Heart left ventricle (tissue), 16 donors: Measurements from ENCODE around the gene DNAJC25. TPM values are rescaled to one million over a fixed set of nuclear protein-coding genes. Genes with fewer than 3 reads are reported as not detected.

Source experiments
- ATAC-seq, 4 donors: fragments of 200-7000 bp; cut with Tn5 transposase; one replicate each; pipeline ENCODE4 v1.9.1; 2020 to 2022; ENCODE audit warnings: moderate library complexity in 4 of 4, mild to moderate bottlenecking in 3 of 4, moderate number of reproducible peaks in 1 of 4
- DNase-seq, 5 donors: peaks; one replicate each; pipeline ENCODE4 v3.0.0-alpha.2; 2020
- H3K27ac ChIP-seq, 12 donors: fragments of 200-600 bp; sonication (generic) in 4 of 12; one replicate each; pipeline versions ENCODE4 v1.5.0 to v1.8.0; 2016 to 2022; ENCODE audit warnings: mild to moderate bottlenecking in 2 of 12
- H3K27me3 ChIP-seq, 9 donors: fragments of 200-600 bp; sonication (generic) in 2 of 9; one replicate each; pipeline versions ENCODE4 v1.5.1 to v1.8.0; 2016 to 2022; ENCODE audit warnings: mild to moderate bottlenecking in 3 of 9
- H3K36me3 ChIP-seq, 9 donors: fragments of 200-600 bp; sonication (generic) in 2 of 9; one replicate each; pipeline versions ENCODE4 v1.5.0 to v1.8.0; 2018 to 2022; ENCODE audit warnings: mild to moderate bottlenecking in 2 of 9
- H3K4me1 ChIP-seq, 12 donors: fragments of 200-600 bp; sonication (generic) in 4 of 12; one replicate each; pipeline versions ENCODE4 v1.5.0 to v1.8.0; 2016 to 2022; ENCODE audit warnings: mild to moderate bottlenecking in 3 of 12
- H3K4me3 ChIP-seq, 12 donors: fragments of 200-600 bp; sonication (generic) in 4 of 12; one replicate each; pipeline versions ENCODE4 v1.5.0 to v1.8.0; 2017 to 2022; ENCODE audit warnings: mild to moderate bottlenecking in 9 of 12, moderate library complexity in 4 of 12
- H3K9me3 ChIP-seq, 12 donors: fragments of 200-600 bp; sonication (generic) in 4 of 12; one replicate each; pipeline versions ENCODE4 v1.5.0 to v1.8.0; 2016 to 2022; ENCODE audit warnings: mild to moderate bottlenecking in 1 of 12
- POLR2A ChIP-seq, 2 donors: fragments of 450-650 bp; IDR thresholded peaks; one replicate each; pipeline ENCODE4 v1.6.1; 2017; ENCODE audit warnings: antibody characterized with exemption in 2 of 2, mild to moderate bottlenecking in 2 of 2, moderate library complexity in 2 of 2
- WGBS, 4 donors: extraction: QIAGEN DNeasy Blood & Tissue Kit in 2 of 4; methylation state at CpG; one replicate each; pipeline versions ENCODE4 v1.1.5 to v1.1.7; 2013 to 2018; 5-methylcytosine and 5-hydroxymethylcytosine counted together
- intact Hi-C, 10 donors: fragments of 100-400 bp; cut with DNase I; formaldehyde crosslinking; loops; one replicate each; pipeline versions ENCODE4 v1.11.1 to v1.14.2; 2022
- polyA plus RNA-seq, 2 donors: library from polyadenylated mRNA; stranded (reverse); fragments of 200-250 nt; gene quantifications; one replicate each; pipeline ENCODE4 v1.2.3, GENCODE V29; 2013
- total RNA-seq, 9 donors: library from RNA; depleted of rRNA in 2 of 9; stranded (reverse); fragments of >200 nt in 2 of 9; fragmentation: NEBNext Ultra II Directional in 3 of 9; extraction: Animal tissue kit (Norgen Biotek cat#: 25700) in 3 of 9; gene quantifications; one replicate each; pipeline versions ENCODE4 v1.1.0 to v1.2.4, GENCODE V29; 2016 to 2023
- TF ChIP-seq, protein P1 (sequence below), 12 donors: fragments of 200-600 bp; sonication (generic) in 4 of 12; IDR thresholded peaks; one replicate each; pipeline versions ENCODE4 v1.5.0 to v1.8.0; 2018 to 2022; ENCODE audit warnings: antibody characterized with exemption in 12 of 12, mild to moderate bottlenecking in 5 of 12
- donor health status: ischemic (EF 13 %, LVEDD 7.1; RV severe dilation, severe dysfunction).
- donor health status: healthy with polysubstance abuse.
- donor health status: DM: no; HTN: yes; CAD: no.
- donor health status: DM: no; HTN: no; CAD: no.
- donor health status: ischemic (EF 25% LVEDD 6.9; RV normal size, moderate dysfunction).
- donor health status: ischemic (EF 25% LVEDD 5.7; RV mildly dilated, moderate dysfunction).
- donor health status: healthy.
- donor health status: DM: yes; HTN: yes; CAD: no.
- donor health status: ischemic (EF 35%, LVEDD 5.7; RV mildly dilated, moderate dysfunction).
- donor health status: nonischemic (EF 11% LVEDD 7.7; RV severe dilation, severe dysfunction).
- donor health status: DM: yes; HTN: yes; CAD: no.
- donor health status: PGD.
- donor health status: ischemic (EF 29% LVEDD 5.4; RV normal size, mild dysfunction).
- donor health status: nonischemic (EF 23%, LVEDD 6.1; RV moderate dilation, normal function).

Gene DNAJC25
- total and polyA plus RNA-seq, 11 donors: 3.8 to 8.2 (median 5.0) TPM

DNA sequence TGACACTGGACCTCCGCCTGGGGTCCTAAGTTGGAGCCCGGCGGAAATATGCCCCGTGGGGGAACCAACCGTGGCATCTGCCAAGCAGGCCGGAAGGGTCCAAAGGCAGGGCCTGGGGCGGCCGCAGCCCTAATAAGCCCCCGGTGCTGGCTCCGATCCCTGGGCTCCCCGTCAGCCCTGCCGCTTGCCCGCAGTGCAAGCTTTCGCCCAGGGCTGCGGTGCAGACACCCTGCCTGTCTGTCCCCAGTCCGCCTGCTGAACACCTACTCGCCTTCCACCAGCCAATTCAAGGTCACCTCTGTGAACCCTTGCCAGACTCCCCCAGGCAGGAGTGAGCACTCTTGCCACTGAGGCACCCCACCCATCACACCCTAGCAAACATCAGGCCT, 31.2 kb upstream of the DNAJC25 start:
- H3K27me3 ChIP-seq: no peaks in the 10 kb centered on the region
- peaks cover 0 to 29% (median 2%) of the 10 kb centered on the region in 12 donors for H3K4me1 ChIP-seq
- H3K9me3 ChIP-seq: no peaks in the 10 kb centered on the region
- H3K4me3 ChIP-seq: peak overlapping the region; percentile 68 to 92 (median 76)
- intact Hi-C loops: loop anchor here in 4 of 10 donors (2.0 to 10.0 kb wide), 9 partner anchors 31 to 483 kb away; partner anchors contain the start of genes DNAJC25 (in 3 of the 4), ECPAS (in 1 of the 4) and UGCG (in 1 of the 4)
- H3K36me3 ChIP-seq: peaks cover 0 to 24% (median 17%) of the 10 kb centered on the region in 9 donors
- peak overlapping the region in 11 of 12 donors; percentile 74 to 93 (median 88) for H3K27ac ChIP-seq
- peak in 2 of 5 donors; percentile 10 to 57 for DNase-seq
- peak in 3 of 4 donors; percentile 4 to 12 (median 7) for ATAC-seq
- TF ChIP-seq, protein P1, sequence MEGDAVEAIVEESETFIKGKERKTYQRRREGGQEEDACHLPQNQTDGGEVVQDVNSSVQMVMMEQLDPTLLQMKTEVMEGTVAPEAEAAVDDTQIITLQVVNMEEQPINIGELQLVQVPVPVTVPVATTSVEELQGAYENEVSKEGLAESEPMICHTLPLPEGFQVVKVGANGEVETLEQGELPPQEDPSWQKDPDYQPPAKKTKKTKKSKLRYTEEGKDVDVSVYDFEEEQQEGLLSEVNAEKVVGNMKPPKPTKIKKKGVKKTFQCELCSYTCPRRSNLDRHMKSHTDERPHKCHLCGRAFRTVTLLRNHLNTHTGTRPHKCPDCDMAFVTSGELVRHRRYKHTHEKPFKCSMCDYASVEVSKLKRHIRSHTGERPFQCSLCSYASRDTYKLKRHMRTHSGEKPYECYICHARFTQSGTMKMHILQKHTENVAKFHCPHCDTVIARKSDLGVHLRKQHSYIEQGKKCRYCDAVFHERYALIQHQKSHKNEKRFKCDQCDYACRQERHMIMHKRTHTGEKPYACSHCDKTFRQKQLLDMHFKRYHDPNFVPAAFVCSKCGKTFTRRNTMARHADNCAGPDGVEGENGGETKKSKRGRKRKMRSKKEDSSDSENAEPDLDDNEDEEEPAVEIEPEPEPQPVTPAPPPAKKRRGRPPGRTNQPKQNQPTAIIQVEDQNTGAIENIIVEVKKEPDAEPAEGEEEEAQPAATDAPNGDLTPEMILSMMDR (IDR thresholded peaks at IDR 0.05): no peak
- TF ChIP-seq POLR2A (IDR thresholded peaks at IDR 0.05): no peak
- 36 to 100% (median 43%) methylated on average over 2 to 17 of the region's 17 CpGs for WGBS, 4 donors

GRCh38 chr9:111601237-111602018, 29.7 kb upstream of the DNAJC25 start:
- WGBS, 4 donors: 70 to 81% (median 75%) methylated on average over 10 of the region's 10 CpGs
- Histone ChIP-seq H3K4me1 (peaks cover 0 to 29% (median 2%) of the 10 kb centered on the region in 12 donors), H3K4me3 (no peak overlapping the region), H3K9me3 (no peaks in the 10 kb centered on the region), H3K27ac (peak overlapping the region in 1 of 12 donors; percentile 10), H3K27me3 (no peaks in the 10 kb centered on the region), H3K36me3 (peaks cover 0 to 10% (median 3%) of the 10 kb centered on the region in 9 donors)
- TF ChIP-seq POLR2A (IDR thresholded peaks at IDR 0.05): no peak
- TF ChIP-seq, protein P1 (IDR thresholded peaks at IDR 0.05): no peak
- no peak for DNase-seq
- no peak for ATAC-seq
- intact Hi-C loops: loop anchor here in 1 of 10 donors (5.0 to 10.0 kb wide), 2 partner anchors 119 to 473 kb away; partner anchors contain the start of gene ECPAS

DNA sequence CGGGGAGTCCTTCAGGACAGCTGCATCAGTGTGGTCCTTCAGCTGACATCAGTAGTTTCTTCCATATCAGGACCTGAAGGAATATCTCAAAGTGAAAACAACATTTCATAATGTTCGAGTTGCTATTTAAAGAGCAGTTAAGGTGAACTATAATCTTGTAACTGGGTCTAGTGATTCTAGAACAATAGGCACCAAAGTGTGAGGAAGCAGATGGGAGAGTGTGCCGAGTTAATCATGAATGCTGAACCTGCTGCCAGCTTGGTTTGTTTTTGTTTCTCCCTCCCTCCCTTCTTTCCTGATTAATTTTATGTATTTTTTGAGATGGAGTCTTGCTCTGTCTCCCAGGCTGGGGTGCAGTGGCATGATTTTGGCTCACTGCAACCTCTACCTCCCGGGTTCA, 28.1 kb upstream of the DNAJC25 start:
- H3K9me3 ChIP-seq: no peaks in the 10 kb centered on the region
- 70 to 77% (median 72%) methylated on average over 4 of the region's 4 CpGs for WGBS, 4 donors
- TF ChIP-seq, protein P1 (IDR thresholded peaks at IDR 0.05): no peak
- TF ChIP-seq POLR2A (IDR thresholded peaks at IDR 0.05): no peak
- no peak overlapping the region for H3K27ac ChIP-seq
- no peak for DNase-seq
- ATAC-seq: no peak
- peaks cover 0 to under 1% (median 0%) of the 10 kb centered on the region in 9 donors for H3K27me3 ChIP-seq
- peaks cover 0 to 21% (median 1%) of the 10 kb centered on the region in 12 donors for H3K4me1 ChIP-seq
- H3K36me3 ChIP-seq: no peaks in the 10 kb centered on the region
- no peak overlapping the region for H3K4me3 ChIP-seq
- intact Hi-C loops: loop anchor here in 1 of 10 donors (5.0 to 10.0 kb wide), 2 partner anchors 121 to 472 kb away; partner anchors contain the start of gene ECPAS

GRCh38 chr9:111604054-111604615, 27.0 kb upstream of the DNAJC25 start:
- Histone ChIP-seq H3K9me3 (no peaks in the 10 kb centered on the region), H3K27ac (no peak overlapping the region), H3K4me1 (peaks cover 0 to 16% (median 0%) of the 10 kb centered on the region in 12 donors), H3K27me3 (peaks cover 0 to 7% (median 0%) of the 10 kb centered on the region in 9 donors), H3K36me3 (no peaks in the 10 kb centered on the region), H3K4me3 (no peak overlapping the region)
- 76 to 85% (median 80%) methylated on average over 16 of the region's 16 CpGs for WGBS, 4 donors
- intact Hi-C loops: loop anchor here in 1 of 10 donors (5.0 to 10.0 kb wide), 2 partner anchors 122 to 471 kb away; partner anchors contain the start of gene ECPAS
- DNase-seq (no peak), ATAC-seq (no peak)
- TF ChIP-seq POLR2A (IDR thresholded peaks at IDR 0.05): no peak
- TF ChIP-seq, protein P1 (IDR thresholded peaks at IDR 0.05): no peak
